ENCODE measurements around the gene DNAJB14. TPM values are rescaled to one million over a fixed set of nuclear protein-coding genes. Genes with fewer than 3 reads are reported as not detected.

DNAJB14 gene
- total RNA-seq, 6 donors from 2014 or later = 37.7 to 57.4 (median 47.3) TPM

- Histone ChIP-seq H3K4me1 (peaks cover 22 to 32% (median 26%) of the 10 kb centered on the region in 4 donors), H3K27me3 (no peaks in the 10 kb centered on the region), H3K27ac (peak overlapping the region; percentile 78 to 99 (median 96)), H3K36me3 (peaks cover 0 to 12% (median 4%) of the 10 kb centered on the region in 4 donors), H3K9me3 (no peaks in the 10 kb centered on the region), H3K4me3 (peak overlapping the region; percentile 21 to 90 (median 71))
- no peak for ATAC-seq (ENCODE audit: low FRiP score in 2 of 2)
- TF ChIP-seq CTCF (IDR thresholded peaks at IDR 0.05) (no peak), EP300 (IDR thresholded peaks at IDR 0.05) (no peak), POLR2A (IDR thresholded peaks at IDR 0.05) (no peak), POLR2AphosphoS5 (IDR thresholded peaks at IDR 0.05) (no peak)
- no peak for DNase-seq
- WGBS, 2 donors = 1% methylated on average over 8 of the region's 8 CpGs
Measured at GRCh38 chr4:99950913-99951254, 4.5 kb upstream of the DNAJB14 start.

- TF ChIP-seq POLR2AphosphoS5 (IDR thresholded peaks at IDR 0.05) = peak; percentile 96 to 99
- peak in 1 of 4 donors; percentile 51 for TF ChIP-seq EP300 (IDR thresholded peaks at IDR 0.05)
- TF ChIP-seq CTCF (IDR thresholded peaks at IDR 0.05) = peak in 1 of 6 experiments; percentile 11
- TF ChIP-seq POLR2A (IDR thresholded peaks at IDR 0.05) = peak in 3 of 4 donors; percentile 85 to 96 (median 96)
- DNase-seq = peak; percentile 94 to 98
- WGBS, 2 donors = 0 to 1% methylated on average over 40 to 72 of the region's 76 CpGs
- peak within 1 kb of the TSS; percentile 59 to 90 (median 84) for H3K4me3 ChIP-seq
- H3K9me3 ChIP-seq = no peaks in the 10 kb centered on the region
- peak; percentile 93 to 97 for ATAC-seq (ENCODE audit: low FRiP score in 2 of 2)
- H3K36me3 ChIP-seq = peaks cover 0 to 12% (median 4%) of the 10 kb centered on the region in 4 donors
- H3K27ac ChIP-seq = peak within 1 kb of the TSS; percentile 78 to 99 (median 96)
- no peaks in the 10 kb centered on the region for H3K27me3 ChIP-seq
- peaks cover 27 to 34% (median 30%) of the 10 kb centered on the region in 4 donors for H3K4me1 ChIP-seq
Measured at GRCh38 chr4:99949999-99950912, 3.8 kb upstream of the DNAJB14 start, which contains the start of gene H2AZ1. TSS of gene H2AZ1 (minus strand) at chr4:99950275. CDS start at chr4:99950170, 105 bp downstream.

DNA sequence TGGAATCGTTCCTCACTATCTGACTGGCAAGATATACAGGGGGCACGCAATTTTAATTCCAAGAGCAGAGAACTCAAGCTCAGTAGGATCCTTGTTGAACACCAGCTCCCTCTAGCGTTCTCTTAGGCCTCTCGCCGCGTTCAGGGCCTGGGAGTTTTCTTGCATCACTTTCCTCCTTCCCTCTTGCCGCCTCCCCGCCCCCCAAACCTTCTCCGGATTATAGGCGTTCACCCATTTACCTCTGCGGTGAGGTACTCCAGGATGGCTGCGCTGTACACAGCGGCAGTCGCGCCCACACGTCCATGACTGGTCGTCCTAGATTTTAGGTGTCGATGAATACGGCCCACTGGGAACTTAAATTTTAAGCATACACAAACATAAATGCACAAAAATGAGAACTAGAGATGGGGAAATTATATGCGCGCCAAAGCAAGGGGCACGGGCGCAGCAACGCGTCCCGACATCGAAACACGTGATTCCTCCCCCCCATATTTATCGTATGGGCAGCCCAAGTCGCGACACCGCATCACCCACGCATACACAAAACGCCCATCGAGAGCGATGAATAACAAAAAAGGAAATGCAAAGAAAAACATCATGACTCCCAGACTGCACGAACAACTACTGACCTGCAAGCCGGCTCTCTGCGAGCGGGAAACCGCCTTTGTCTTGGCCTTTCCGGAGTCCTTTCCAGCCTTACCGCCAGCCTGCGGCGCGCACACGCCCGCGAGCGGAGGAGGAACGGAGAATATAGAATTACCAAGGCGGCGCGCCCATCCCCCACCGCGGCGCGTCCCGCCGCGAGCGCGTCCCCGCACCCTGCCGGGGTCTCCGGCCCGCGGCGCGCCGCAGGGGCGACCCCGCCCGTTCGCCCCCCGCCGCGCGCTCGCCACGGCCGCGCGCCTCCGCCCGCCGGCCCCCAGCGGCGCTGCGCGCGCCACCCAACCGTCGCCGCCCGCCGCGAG lies 2.9 kb upstream of the DNAJB14 start:
- H3K9me3 ChIP-seq = no peaks in the 10 kb centered on the region
- WGBS, 2 donors = 0 to 1% methylated on average over 43 to 70 of the region's 98 CpGs
- TF ChIP-seq POLR2A (IDR thresholded peaks at IDR 0.05) = peak in 2 of 4 donors; percentile 48 to 49
- TF ChIP-seq POLR2AphosphoS5 (IDR thresholded peaks at IDR 0.05) = peak in 1 of 2 donors; percentile 69
- no peak for TF ChIP-seq EP300 (IDR thresholded peaks at IDR 0.05)
- TF ChIP-seq CTCF (IDR thresholded peaks at IDR 0.05) = peak; percentile 76 to 90 (median 85)
- ATAC-seq (ENCODE audit: low FRiP score in 2 of 2) = peak; percentile 70 to 81
- H3K27ac ChIP-seq = peak overlapping the region; percentile 78 to 99 (median 96)
- H3K27me3 ChIP-seq = no peaks in the 10 kb centered on the region
- DNase-seq = peak; percentile 91 to 96
- peaks cover 31 to 42% (median 39%) of the 10 kb centered on the region in 4 donors for H3K4me1 ChIP-seq
- H3K4me3 ChIP-seq = peak overlapping the region; percentile 59 to 90 (median 84)
- peaks cover 0 to 12% (median 4%) of the 10 kb centered on the region in 4 donors for H3K36me3 ChIP-seq

- Histone ChIP-seq H3K27me3 (no peaks in the 10 kb centered on the region), H3K27ac (peak overlapping the region; percentile 91 to 99 (median 96)), H3K4me1 (peaks cover 42 to 58% (median 48%) of the 10 kb centered on the region in 4 donors), H3K4me3 (peak overlapping the region in 1 of 4 donors; percentile 96), H3K9me3 (no peaks in the 10 kb centered on the region), H3K36me3 (peaks cover 0 to 12% (median 4%) of the 10 kb centered on the region in 4 donors)
- ATAC-seq (ENCODE audit: low FRiP score in 2 of 2) (no peak), DNase-seq (no peak)
- WGBS, 2 donors = 78 to 81% methylated on average over 4 of the region's 4 CpGs
- TF ChIP-seq POLR2A (IDR thresholded peaks at IDR 0.05) = no peak
- TF ChIP-seq EP300 (IDR thresholded peaks at IDR 0.05) = no peak
- TF ChIP-seq CTCF (IDR thresholded peaks at IDR 0.05) = no peak
- no peak for TF ChIP-seq POLR2AphosphoS5 (IDR thresholded peaks at IDR 0.05)
Measured at GRCh38 chr4:99947608-99948007, 1.2 kb upstream of the DNAJB14 start.

All from upper lobe of left lung (tissue), 6 donors.